GM12891 (cell line): ENCODE results near the gene XIST.

ENCODE experiments used
- PAX5 ChIP-seq: IDR thresholded peaks from 2 replicates; pipeline ENCODE4 v1.6.1; 2011; ENCODE audit warnings: low read length, moderate library complexity, mild to moderate bottlenecking; ENCODE audit not compliant: insufficient read depth, severe bottlenecking
- POLR2A ChIP-seq: IDR thresholded peaks from 2 replicates; pipeline ENCODE4 v1.6.1; 2011; ENCODE audit warnings: low read depth, low read length, control low read depth
- POLR2AphosphoS5 ChIP-seq: IDR thresholded peaks from 2 replicates; pipeline ENCODE4 v1.6.1; 2011; ENCODE audit warnings: low read depth, low read length, control low read depth
- SPI1 ChIP-seq: IDR thresholded peaks from 2 replicates; pipeline ENCODE4 v1.6.1; 2011; ENCODE audit warnings: low read depth, low read length, control low read depth

DNA sequence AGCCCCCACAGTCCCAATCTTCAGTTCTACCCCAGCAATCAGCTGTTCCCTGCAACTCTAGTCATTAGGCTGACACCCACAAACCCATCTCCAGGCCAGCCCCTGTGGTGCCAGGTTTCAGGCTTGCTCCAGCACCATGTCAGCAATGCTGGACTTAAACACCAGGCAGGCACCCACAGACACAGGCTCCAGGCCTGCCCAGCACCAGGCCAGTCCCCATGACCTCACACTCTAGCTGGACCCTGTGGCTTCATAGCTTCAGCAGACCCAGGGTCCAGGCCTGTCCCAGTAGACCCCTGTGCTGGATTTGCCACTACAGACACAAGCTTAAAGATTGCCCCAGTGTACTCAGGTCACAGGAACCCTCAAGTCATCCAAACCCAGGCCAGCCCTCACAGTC is 10.8 kb upstream of the XIST start:
- TF ChIP-seq POLR2AphosphoS5: no peak
- no peak for TF ChIP-seq SPI1
- TF ChIP-seq POLR2A: no peak
- no peak for TF ChIP-seq PAX5
